Measurements from ENCODE around the gene C1orf210.

C1orf210 gene

DNA sequence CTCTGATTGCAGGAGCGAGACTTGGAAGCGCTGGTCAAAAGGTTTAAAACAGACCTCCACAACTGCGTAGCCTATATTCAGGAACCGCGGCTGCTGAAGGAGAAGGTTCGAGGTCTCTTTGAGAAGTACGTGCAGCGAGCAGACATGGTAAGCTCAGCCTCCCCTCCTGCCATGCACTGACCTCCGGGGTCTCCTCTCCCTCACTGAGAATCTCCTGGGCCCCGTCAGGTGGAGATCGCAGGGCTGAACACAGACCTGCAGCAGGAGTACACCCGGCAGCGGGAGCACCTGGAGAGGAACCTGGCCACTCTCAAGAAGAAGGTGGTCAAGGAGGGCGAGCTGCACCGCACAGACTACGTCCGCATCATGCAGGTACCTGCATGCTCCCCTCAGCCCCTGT, 51.1 kb downstream of the C1orf210 start:
- no peak overlapping the region for H3K4me3 ChIP-seq (ENCODE audit: control insufficient read depth, low read depth, low read length)
- no peak for TF ChIP-seq CTCF (conservative IDR thresholded peaks at IDR 0.05; ENCODE audit: control insufficient read depth, insufficient read depth, low read depth, low read length)
- no peak for DNase-seq (ENCODE audit: low read depth)

- TF ChIP-seq CTCF (conservative IDR thresholded peaks at IDR 0.05; ENCODE audit: control insufficient read depth, insufficient read depth, low read depth, low read length), result no peak
- DNase-seq (ENCODE audit: low read depth), result no peak
Observed at GRCh38 chr1:43233631-43234030, 51.8 kb downstream of the C1orf210 start.

DNA sequence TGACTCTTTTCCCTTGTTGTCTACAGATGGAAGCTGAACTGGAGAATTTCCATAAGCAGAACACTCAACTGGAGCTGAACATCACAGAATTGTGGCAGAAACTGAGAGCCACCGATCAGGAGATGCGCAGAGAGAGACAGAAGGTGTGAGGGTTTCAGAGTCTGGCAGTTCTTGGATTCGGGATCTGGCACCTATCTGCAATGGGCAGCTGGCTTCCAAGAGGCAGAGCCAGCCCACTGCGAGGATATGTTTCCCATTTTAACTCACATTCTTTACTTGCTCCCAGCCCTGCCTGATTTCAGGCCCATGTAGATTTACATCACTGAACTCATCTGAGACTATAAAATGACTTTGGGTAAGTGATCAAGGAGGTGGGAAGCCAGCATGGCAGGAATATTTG, 52.9 kb downstream of the C1orf210 start:
- DNase-seq (ENCODE audit: low read depth), result no peak
- H3K4me3 ChIP-seq (ENCODE audit: control insufficient read depth, low read depth, low read length), result no peak overlapping the region
- no peak for TF ChIP-seq CTCF (conservative IDR thresholded peaks at IDR 0.05; ENCODE audit: control insufficient read depth, insufficient read depth, low read depth, low read length)

More at GRCh38 chr1:43233631-43234030, 51.8 kb downstream of the C1orf210 start:
- H3K4me3 ChIP-seq (ENCODE audit: control insufficient read depth, low read depth, low read length), result no peak overlapping the region

- peak; percentile 78 for DNase-seq (ENCODE audit: low read depth)
Observed at GRCh38 chr1:43232074-43232473, 53.3 kb downstream of the C1orf210 start.

More at GRCh38 chr1:43232074-43232473, 53.3 kb downstream of the C1orf210 start:
- no peak for TF ChIP-seq CTCF (conservative IDR thresholded peaks at IDR 0.05; ENCODE audit: control insufficient read depth, insufficient read depth, low read depth, low read length)
- no peak overlapping the region for H3K4me3 ChIP-seq (ENCODE audit: control insufficient read depth, low read depth, low read length)
